Measurements from ENCODE around the gene SLC15A5.

DNA sequence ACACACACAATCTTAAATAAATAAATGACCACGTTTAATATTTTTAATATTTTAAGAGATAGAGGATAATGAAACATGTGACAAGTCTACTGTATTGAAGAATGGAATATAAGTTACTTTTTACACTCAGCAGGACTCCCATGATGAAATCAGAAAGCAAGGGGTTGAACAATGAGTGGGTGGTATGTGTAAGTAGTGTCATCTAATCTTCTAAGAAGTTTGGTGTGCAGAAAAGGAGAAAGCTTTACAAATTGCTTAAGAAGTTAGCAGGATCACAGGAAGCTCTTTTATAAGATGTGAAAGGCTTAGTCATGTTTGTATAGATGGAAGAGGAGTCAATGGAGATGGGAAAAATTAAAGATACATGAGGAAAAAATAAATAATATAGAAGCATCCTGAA lies 47.8 kb downstream of the SLC15A5 start:
- TF ChIP-seq, protein P1, sequence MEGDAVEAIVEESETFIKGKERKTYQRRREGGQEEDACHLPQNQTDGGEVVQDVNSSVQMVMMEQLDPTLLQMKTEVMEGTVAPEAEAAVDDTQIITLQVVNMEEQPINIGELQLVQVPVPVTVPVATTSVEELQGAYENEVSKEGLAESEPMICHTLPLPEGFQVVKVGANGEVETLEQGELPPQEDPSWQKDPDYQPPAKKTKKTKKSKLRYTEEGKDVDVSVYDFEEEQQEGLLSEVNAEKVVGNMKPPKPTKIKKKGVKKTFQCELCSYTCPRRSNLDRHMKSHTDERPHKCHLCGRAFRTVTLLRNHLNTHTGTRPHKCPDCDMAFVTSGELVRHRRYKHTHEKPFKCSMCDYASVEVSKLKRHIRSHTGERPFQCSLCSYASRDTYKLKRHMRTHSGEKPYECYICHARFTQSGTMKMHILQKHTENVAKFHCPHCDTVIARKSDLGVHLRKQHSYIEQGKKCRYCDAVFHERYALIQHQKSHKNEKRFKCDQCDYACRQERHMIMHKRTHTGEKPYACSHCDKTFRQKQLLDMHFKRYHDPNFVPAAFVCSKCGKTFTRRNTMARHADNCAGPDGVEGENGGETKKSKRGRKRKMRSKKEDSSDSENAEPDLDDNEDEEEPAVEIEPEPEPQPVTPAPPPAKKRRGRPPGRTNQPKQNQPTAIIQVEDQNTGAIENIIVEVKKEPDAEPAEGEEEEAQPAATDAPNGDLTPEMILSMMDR (IDR thresholded peaks at IDR 0.05), result no peak
- no peak for TF ChIP-seq POLR2A (IDR thresholded peaks at IDR 0.05)
